Measurements from ENCODE around the gene KCNAB2. TPM values are rescaled to one million over a fixed set of nuclear protein-coding genes. Genes with fewer than 3 reads are reported as not detected.

The KCNAB2 gene
- total RNA-seq, 1 donor from 2014 or later: 2.2 TPM

DNA sequence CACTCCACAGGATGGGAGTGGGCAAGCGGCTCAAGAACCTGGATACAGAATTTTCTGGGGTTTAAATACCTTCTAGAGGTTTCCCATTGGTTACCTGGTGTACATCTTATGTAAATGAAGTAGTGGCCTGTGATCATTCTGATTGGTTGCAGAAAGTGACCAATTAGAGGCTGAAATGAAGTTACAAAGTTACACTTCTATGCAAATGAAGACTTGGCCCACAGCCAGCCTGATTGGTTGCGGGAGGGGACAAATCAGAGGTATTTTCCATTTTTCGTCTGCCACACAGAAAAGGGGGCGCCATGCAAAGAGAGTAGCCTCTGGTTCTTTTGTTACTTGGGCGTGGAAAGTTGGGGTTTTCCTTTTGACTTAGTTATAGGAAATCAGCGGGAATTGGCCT, 8.9 kb downstream of the KCNAB2 start:
- Histone ChIP-seq H3K4me1 (peaks cover 10% of the 10 kb centered on the region), H3K36me3 (no peaks in the 10 kb centered on the region), H3K4me3 (no peak overlapping the region), H3K27me3 (no peaks in the 10 kb centered on the region), H3K9me3 (ENCODE audit: low read depth) (no peaks in the 10 kb centered on the region), H3K79me2 (ENCODE audit: low read depth) (no peaks in the 10 kb centered on the region), H4K20me1 (ENCODE audit: low read depth) (peaks cover 24% of the 10 kb centered on the region), H2AFZ (replicated peaks) (no peak overlapping the region), H3K27ac (no peak overlapping the region), H3F3A (ENCODE audit: low read depth) (no peaks in the 10 kb centered on the region), H3K4me2 (no peak overlapping the region), H3K9ac (no peak overlapping the region)
- Mint-ChIP-seq H3K27ac (no peak overlapping the region), H3K4me3 (no peak overlapping the region), H3K4me1 (peaks cover 11% of the 10 kb centered on the region), H3K36me3 (no peaks in the 10 kb centered on the region), H3K9me3 (no peaks in the 10 kb centered on the region), H3K27me3 (ENCODE audit: insufficient read depth, low read depth) (peaks cover 6% of the 10 kb centered on the region)
- TF ChIP-seq, protein P1, sequence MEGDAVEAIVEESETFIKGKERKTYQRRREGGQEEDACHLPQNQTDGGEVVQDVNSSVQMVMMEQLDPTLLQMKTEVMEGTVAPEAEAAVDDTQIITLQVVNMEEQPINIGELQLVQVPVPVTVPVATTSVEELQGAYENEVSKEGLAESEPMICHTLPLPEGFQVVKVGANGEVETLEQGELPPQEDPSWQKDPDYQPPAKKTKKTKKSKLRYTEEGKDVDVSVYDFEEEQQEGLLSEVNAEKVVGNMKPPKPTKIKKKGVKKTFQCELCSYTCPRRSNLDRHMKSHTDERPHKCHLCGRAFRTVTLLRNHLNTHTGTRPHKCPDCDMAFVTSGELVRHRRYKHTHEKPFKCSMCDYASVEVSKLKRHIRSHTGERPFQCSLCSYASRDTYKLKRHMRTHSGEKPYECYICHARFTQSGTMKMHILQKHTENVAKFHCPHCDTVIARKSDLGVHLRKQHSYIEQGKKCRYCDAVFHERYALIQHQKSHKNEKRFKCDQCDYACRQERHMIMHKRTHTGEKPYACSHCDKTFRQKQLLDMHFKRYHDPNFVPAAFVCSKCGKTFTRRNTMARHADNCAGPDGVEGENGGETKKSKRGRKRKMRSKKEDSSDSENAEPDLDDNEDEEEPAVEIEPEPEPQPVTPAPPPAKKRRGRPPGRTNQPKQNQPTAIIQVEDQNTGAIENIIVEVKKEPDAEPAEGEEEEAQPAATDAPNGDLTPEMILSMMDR (IDR thresholded peaks at IDR 0.05): no peak
- TF ChIP-seq EZH2 (IDR thresholded peaks at IDR 0.05): no peak
- TF ChIP-seq EZH2phosphoT487 (IDR thresholded peaks at IDR 0.05): no peak
- no peak for DNase-seq (ENCODE audit: low spot score)

DNA sequence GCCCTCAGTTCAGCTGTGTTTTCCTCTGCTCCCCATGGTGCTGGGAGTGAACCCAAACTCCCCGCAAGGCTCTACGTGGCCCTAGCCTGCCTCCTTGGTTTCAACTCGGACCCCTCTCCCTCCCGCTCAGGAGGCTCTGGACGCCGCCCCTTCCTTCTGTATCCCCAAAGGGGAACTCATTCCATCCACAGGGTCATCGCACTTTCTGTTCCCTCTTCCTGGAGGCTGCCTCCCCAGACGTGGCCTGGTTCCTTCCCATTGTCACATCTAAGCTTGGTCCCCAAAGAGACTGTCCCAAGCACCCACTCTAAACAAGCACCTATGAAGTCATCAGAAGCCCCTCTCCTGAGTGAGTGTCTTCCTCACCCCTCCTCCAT, 10.9 kb downstream of the KCNAB2 start:
- peaks cover 10% of the 10 kb centered on the region for H3K4me1 ChIP-seq
- H3K27me3 ChIP-seq: no peaks in the 10 kb centered on the region
- H3F3A ChIP-seq (ENCODE audit: low read depth): no peaks in the 10 kb centered on the region
- H3K9me3 ChIP-seq (ENCODE audit: low read depth): no peaks in the 10 kb centered on the region
- no peaks in the 10 kb centered on the region for H3K36me3 ChIP-seq
- H3K27ac Mint-ChIP-seq: no peak overlapping the region
- peaks cover 11% of the 10 kb centered on the region for H4K20me1 ChIP-seq (ENCODE audit: low read depth)
- no peak for TF ChIP-seq EZH2phosphoT487 (IDR thresholded peaks at IDR 0.05)
- no peak for TF ChIP-seq EZH2 (IDR thresholded peaks at IDR 0.05)
- TF ChIP-seq, protein P1 (IDR thresholded peaks at IDR 0.05): no peak
- H3K4me1 Mint-ChIP-seq: peaks cover 11% of the 10 kb centered on the region
- no peak overlapping the region for H3K27ac ChIP-seq
- DNase-seq (ENCODE audit: low spot score): no peak
- no peaks in the 10 kb centered on the region for H3K79me2 ChIP-seq (ENCODE audit: low read depth)
- H3K36me3 Mint-ChIP-seq: no peaks in the 10 kb centered on the region
- no peaks in the 10 kb centered on the region for H3K9me3 Mint-ChIP-seq
- no peak overlapping the region for H3K9ac ChIP-seq
- no peak overlapping the region for H3K4me2 ChIP-seq
- H3K27me3 Mint-ChIP-seq (ENCODE audit: insufficient read depth, low read depth): peaks cover 6% of the 10 kb centered on the region
- no peak overlapping the region for H3K4me3 ChIP-seq
- H2AFZ ChIP-seq (replicated peaks): no peak overlapping the region
- no peak overlapping the region for H3K4me3 Mint-ChIP-seq

DNA sequence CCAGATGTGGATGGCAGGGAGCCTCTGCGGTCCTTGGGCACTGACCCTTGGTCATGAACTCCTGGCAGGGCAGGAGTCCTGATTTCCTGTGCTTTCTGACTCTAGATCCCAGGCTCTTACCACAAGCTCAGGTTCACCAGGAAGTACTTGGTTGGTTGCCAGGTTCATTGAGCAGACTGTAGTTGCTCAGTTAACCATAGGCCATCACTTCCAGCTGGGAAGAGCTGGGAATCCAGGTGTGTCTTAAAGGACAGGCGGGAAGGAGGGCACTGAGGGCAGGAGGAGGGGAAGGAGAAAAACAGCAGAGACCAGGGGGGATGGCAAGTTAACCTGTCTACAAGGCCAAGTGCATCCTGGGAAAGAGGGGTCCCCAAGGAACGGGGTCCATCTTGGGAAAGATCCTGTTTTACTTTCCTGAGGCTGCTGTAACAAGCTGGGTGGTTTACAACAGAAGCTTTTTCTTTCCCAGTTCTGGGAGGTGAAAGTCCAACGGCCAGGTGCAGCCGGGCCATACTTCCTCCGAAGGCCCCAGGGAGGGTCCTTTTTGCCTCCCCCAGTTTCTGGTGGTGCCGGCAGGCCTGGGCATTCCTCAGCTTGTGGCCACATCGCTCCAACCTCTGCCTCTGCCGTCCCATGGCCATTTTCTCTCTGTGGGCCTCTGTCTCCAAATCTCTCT, 11.6 kb downstream of the KCNAB2 start:
- Mint-ChIP-seq H3K36me3 (no peaks in the 10 kb centered on the region), H3K27ac (no peak overlapping the region)
- H3K27ac ChIP-seq: no peak overlapping the region

More for the DNA sequence above, 11.6 kb downstream of the KCNAB2 start:
- Mint-ChIP-seq H3K4me1 (peaks cover 11% of the 10 kb centered on the region), H3K4me3 (no peak overlapping the region), H3K9me3 (no peaks in the 10 kb centered on the region), H3K27me3 (ENCODE audit: insufficient read depth, low read depth) (peaks cover 6% of the 10 kb centered on the region)
- no peaks in the 10 kb centered on the region for H3K27me3 ChIP-seq
- no peaks in the 10 kb centered on the region for H3F3A ChIP-seq (ENCODE audit: low read depth)
- no peaks in the 10 kb centered on the region for H3K9me3 ChIP-seq (ENCODE audit: low read depth)
- DNase-seq (ENCODE audit: low spot score): no peak
- peaks cover 4% of the 10 kb centered on the region for H4K20me1 ChIP-seq (ENCODE audit: low read depth)
- no peak for TF ChIP-seq EZH2phosphoT487 (IDR thresholded peaks at IDR 0.05)
- TF ChIP-seq, protein P1 (IDR thresholded peaks at IDR 0.05): no peak
- no peak for TF ChIP-seq EZH2 (IDR thresholded peaks at IDR 0.05)
- no peak overlapping the region for H3K4me2 ChIP-seq
- H3K79me2 ChIP-seq (ENCODE audit: low read depth): no peaks in the 10 kb centered on the region
- H3K4me3 ChIP-seq: no peak overlapping the region
- no peak overlapping the region for H3K9ac ChIP-seq
- peaks cover 10% of the 10 kb centered on the region for H3K4me1 ChIP-seq
- no peak overlapping the region for H2AFZ ChIP-seq (replicated peaks)
- no peaks in the 10 kb centered on the region for H3K36me3 ChIP-seq
